Liver (tissue), 3 donors: Measurements from ENCODE around the gene SNX15.

Source experiments
- TAF1 ChIP-seq: conservative IDR thresholded peaks from 2 replicates; pipeline ENCODE4 v1.6.1; 2016; ENCODE audit warnings: antibody characterized with exemption, mild to moderate bottlenecking
- TF ChIP-seq, protein P1 (sequence below): IDR thresholded peaks from 2 replicates; pipeline ENCODE4 v1.6.1; 2016; ENCODE audit warnings: antibody characterized with exemption
- TF ChIP-seq, protein P2 (sequence below): fragments of 150-350 bp; IDR thresholded peaks from 2 replicates; pipeline ENCODE4 v1.5.1; 2017; ENCODE audit warnings: improper control_type of control experiment, low read depth, low read length; ENCODE audit not compliant: missing input control
- donor health status: healthy.
- donor health status: healthy.

DNA sequence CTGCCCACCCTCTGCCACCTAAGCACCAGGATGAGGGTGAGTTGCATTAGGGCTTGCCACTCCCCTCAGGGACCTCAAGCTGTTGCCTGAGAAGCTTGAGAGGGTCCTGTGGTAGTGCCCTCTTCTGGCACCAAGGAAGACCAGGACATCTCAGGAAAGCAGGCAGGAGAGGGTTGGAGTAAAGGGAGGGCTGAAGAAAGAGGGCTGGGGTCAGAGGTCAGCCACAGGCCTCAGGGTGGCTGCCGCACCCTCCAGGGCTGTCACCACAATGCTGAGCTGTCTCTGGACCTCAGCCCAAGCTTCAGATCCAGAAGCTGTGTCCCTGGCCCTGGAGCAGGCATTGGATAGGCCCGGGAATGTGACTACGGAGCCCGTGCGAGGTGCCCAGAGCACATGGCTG lies 17.8 kb downstream of the SNX15 start:
- TF ChIP-seq, protein P1, sequence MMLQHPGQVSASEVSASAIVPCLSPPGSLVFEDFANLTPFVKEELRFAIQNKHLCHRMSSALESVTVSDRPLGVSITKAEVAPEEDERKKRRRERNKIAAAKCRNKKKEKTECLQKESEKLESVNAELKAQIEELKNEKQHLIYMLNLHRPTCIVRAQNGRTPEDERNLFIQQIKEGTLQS: no peak
- TF ChIP-seq TAF1: no peak
- TF ChIP-seq, protein P2, sequence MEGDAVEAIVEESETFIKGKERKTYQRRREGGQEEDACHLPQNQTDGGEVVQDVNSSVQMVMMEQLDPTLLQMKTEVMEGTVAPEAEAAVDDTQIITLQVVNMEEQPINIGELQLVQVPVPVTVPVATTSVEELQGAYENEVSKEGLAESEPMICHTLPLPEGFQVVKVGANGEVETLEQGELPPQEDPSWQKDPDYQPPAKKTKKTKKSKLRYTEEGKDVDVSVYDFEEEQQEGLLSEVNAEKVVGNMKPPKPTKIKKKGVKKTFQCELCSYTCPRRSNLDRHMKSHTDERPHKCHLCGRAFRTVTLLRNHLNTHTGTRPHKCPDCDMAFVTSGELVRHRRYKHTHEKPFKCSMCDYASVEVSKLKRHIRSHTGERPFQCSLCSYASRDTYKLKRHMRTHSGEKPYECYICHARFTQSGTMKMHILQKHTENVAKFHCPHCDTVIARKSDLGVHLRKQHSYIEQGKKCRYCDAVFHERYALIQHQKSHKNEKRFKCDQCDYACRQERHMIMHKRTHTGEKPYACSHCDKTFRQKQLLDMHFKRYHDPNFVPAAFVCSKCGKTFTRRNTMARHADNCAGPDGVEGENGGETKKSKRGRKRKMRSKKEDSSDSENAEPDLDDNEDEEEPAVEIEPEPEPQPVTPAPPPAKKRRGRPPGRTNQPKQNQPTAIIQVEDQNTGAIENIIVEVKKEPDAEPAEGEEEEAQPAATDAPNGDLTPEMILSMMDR: no peak
